GM19468 (cell line): ENCODE measurements around the gene EIF2S2.

ENCODE experiments used
- ATAC-seq: cut with Tn5 transposase; IDR thresholded peaks from one replicate; pipeline ENCODE4 v1.9.1; 2021; ENCODE audit warnings: mild to moderate bottlenecking, moderate library complexity, moderate number of reproducible peaks; ENCODE audit not compliant: unreplicated experiment; ENCODE audit errors: extremely low read depth

The EIF2S2 gene

GRCh38 chr20:34091637-34092200, 20.3 kb downstream of the EIF2S2 start:
- no peak for ATAC-seq

GRCh38 chr20:34090645-34091044, 21.4 kb downstream of the EIF2S2 start:
- no peak for ATAC-seq

GRCh38 chr20:34089655-34090345, 22.2 kb downstream of the EIF2S2 start:
- ATAC-seq, result no peak

DNA sequence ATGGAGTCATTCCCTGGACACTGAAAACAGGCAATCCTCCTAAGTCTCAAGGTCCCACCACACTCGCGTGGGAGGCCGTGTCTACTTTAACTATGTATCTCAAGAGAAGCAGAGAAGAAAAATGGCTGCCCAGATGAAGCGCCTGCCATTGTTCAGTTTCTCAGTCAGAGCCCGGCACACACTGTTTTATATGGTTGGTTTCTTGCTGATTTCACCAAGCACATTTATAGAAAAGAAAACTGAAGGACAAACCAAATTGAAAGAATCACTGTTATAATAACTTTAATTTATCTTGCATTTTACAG, 22.9 kb downstream of the EIF2S2 start:
- ATAC-seq, result no peak

DNA sequence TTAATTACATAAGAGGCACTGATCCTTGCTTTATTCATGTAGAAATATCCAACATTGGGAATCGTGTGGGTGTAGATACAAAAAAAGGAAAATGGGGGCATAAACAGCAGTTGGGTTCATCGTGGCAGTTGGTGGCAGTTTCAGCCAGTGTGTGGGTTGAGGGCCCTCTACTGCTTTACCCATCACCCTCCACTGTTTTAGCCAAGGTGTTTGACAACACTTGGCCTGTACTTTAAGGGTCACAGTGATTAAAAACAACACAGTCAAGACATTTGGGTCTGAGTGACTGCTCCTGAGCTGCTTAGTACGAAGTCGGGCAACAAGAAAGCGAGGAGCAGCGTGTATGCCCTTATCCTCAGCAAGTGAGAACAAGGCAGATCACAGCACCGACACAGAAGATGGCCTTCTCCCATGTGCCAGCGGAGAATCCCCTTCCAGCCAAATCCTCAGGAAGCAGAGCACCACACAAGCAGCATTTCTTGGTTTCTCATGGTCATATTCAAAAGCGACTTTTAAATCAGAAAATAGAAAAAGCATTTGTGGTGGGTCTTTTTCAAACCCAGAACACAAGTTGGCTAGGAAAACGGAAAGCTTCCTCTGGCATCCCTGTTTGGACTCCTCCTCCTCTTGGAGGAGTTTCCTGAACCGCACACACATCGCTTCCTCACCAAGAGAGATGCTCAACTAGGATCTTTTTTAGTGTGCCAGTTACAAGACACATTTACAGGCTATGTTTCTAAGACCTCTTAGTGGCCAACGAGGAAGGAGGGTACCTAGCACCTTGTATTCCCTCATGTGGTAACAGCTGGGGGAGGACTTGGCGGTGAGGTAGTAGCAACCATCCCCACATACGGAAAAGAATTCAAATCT, 23.5 kb downstream of the EIF2S2 start:
- ATAC-seq, result no peak

DNA sequence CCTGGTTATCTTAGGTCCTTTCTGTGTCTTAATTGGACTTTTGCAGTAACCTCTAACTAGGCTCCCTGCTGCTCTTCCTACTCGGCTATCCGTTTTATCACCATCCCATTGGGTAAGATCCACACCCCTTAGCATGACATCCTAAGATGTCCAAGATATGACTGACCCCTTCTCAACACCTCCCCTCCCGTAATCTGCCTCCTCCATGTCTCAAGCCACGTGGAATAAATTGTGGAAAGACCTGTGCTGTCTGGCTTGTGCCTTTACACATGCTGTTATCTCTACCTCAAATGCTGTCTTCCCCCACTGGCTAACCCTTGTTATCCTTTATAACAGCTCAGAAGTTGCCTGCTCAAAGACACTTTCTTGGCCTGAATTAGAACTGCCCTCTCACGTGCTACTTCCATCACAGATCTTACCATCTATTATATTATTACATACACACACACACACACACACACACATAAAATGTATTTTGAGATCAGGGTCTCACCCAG, 26.5 kb downstream of the EIF2S2 start:
- ATAC-seq, result no peak

DNA sequence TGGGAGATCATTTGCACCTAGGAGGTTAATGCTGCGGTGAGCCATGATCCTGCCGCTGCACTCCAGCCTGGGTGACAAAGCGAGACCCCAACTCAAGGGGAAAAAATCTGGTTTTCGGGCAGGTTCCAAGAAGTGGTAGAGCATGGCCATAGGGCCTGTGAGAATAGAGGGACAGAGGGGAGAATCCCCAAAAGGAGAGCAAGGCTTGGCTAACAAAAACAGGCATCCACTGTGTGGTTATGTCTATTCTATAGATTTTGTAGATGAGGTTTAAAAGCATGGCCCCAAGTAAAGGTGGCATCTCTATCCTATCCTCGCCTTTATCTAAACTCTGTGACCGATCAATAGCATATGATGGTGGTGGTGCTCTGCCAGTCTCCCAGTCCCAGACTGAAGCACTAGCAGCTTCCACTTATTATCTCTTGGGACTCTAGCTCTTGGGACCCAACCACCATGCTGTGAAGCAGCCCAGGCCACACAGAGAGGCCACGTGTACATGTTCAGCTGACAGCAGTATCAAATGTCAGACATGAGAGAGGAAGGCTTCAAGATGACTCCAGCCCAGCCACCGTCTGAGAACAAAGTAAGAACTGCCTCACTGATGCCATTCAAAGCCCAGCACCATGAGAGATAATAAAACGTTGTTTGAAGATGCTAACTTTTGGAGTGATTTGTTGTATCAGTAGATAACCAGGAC, 27.7 kb downstream of the EIF2S2 start:
- no peak for ATAC-seq

GRCh38 chr20:34083781-34084180, 28.3 kb downstream of the EIF2S2 start:
- ATAC-seq, result no peak

GRCh38 chr20:34083137-34083536, 28.9 kb downstream of the EIF2S2 start:
- ATAC-seq, result no peak

DNA sequence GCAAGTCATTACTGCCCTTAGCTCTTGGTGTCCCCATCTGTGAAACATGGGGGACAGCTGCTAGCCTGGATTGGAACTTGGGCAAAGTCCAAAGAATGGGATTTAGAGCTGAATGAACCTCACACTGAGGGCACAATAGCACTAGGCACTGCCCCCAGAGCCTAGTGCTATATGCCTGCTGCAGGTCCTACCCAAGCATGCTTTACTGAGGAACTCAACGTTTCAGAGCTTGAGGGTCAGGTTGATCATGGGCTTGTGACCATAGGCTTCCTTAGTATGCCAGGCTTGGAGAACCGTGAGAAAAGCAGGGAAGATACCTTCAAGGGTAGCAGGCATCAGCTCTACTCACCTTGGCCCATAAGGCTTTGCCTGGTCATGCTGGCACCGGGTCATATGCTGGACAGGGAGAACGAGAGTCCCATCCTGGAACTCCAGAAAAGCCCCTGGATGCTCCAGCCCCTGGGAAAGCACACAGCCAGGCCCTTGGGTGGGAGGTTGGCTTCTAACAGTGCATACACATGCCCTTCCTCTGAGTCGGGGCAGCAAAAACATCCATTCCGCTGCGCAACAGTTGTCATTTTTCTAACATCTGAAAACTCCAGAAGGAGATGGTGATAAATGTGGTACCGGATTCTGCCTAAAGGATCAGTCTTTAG, 29.7 kb downstream of the EIF2S2 start:
- ATAC-seq, result no peak

- ATAC-seq, result no peak
These were observed 32.2 kb downstream of the EIF2S2 start for GRCh38 chr20:34079818-34080217.

DNA sequence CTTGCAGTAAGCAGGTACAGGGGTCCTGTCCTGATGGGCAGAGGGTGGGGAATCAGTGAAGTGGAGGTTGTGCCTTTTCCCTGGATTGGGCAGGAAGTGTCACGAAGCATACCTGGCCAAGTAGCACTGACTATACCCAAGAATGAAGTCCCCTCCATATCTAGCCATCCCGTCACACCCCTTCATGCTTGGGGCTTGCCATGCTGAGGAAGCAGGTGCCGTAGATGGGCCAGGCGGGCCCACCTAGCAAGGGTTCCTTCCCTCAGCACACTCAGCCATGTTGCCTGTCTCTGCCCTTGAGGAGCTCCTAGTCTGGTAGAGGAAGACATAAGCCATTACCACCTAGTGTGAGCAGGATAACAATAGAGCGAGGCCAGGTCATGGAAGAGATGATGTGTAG, 33.5 kb downstream of the EIF2S2 start:
- ATAC-seq, result no peak

GRCh38 chr20:34076952-34077351, 35.1 kb downstream of the EIF2S2 start:
- no peak for ATAC-seq

GRCh38 chr20:34075647-34076046, 36.4 kb downstream of the EIF2S2 start:
- no peak for ATAC-seq

DNA sequence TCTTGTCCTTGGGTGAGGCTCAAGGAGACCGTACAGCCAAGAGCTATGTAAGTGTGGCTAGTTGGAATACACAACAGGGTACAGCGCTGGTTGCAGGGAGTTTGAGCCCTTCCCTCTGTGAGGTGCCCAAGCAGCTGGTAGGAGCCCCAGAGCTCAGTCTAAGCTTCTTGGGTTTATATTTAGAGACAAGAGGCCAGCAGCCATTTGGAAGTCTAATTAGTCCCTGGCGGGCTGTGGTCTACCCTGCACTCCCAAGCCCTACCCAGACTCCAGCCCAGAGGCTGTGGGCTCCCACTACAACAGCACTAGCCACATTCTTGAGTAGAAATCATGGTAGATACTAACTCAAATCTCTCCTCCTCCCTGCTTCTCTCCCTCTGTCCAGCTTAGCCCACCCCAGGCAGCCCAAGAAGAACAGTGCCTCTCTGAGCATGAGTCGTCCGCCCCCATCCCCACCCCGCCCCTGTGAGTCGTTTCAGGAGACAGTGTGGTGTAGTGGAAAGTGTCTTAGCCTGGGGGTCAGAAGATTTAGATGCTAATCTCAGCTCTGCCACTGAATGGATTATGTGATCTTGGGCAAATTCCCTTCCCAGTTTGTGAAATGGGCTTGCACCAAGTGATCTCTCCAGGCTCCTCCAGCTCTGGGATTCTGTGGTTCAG, 37.8 kb downstream of the EIF2S2 start:
- ATAC-seq, result no peak

- no peak for ATAC-seq
These were observed 39.3 kb downstream of the EIF2S2 start for GRCh38 chr20:34072778-34073177.

- ATAC-seq, result no peak
These were observed 40.0 kb downstream of the EIF2S2 start for GRCh38 chr20:34072076-34072475.

DNA sequence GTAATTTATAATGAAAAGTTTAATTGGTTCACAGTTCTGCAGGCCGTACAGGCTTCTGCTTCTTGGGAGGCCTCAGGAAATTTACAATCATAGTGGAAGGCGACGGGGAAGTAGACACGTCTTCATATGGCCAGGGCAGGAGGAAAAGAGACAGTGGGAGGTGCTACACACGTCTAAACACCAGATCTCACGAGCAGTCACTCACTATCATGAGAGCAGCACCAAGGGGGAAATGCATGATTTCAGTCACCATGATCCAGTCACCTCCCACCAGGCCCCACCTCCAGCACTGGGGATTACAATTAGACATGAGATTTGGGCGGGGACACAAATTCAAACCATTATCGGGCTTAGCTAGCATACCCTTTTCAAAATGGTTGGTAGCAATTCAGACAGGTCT, 41.2 kb downstream of the EIF2S2 start:
- no peak for ATAC-seq

DNA sequence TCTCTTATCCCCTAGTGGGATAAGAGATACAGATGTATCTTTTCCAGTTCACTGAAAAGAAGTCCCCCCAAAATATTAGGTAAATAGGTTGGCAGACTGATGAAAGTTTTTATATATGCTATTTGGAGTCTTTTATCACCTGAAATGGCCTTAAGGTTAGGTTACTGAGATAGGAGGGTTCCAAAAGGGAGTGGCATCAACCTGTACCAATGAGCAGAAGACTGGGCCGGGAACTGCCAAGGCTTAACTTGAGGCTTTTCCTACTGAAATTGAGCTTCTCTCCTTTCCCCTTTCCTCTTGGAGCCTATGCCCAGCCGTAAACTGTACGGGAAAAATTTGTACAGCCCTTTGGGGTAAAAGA, 42.0 kb downstream of the EIF2S2 start:
- no peak for ATAC-seq
